Neural cell (in vitro differentiated cells): ENCODE results near the gene CBR4. TPM values are rescaled to one million over a fixed set of nuclear protein-coding genes. Genes with fewer than 3 reads are reported as not detected.

Source experiments
- H2AFZ ChIP-seq: fragments of 200-600, 300-800 bp; sonication (generic), shearing (Covaris generic); 2 replicates; pipeline ENCODE4 v1.6.0; 2014; ENCODE audit warnings: low read depth, mild to moderate bottlenecking, antibody characterized with exemption, low read length, moderate library complexity
- H3F3A ChIP-seq: fragments of 200-600 bp; shearing (Covaris generic); 2 replicates; pipeline ENCODE4 v1.6.1; 2016; ENCODE audit warnings: mild to moderate bottlenecking, moderate library complexity, mixed read lengths, antibody characterized with exemption, low read length; ENCODE audit not compliant: insufficient read depth, poor library complexity, severe bottlenecking
- H3K27ac ChIP-seq: fragments of 200-600, 300-800 bp; sonication (generic), shearing (Covaris generic); 2 replicates; pipeline ENCODE4 v1.5.1; 2014; ENCODE audit warnings: mild to moderate bottlenecking, low read length, moderate library complexity
- H3K27me3 ChIP-seq: fragments of 300-800, 200-600 bp; sonication (generic), shearing (Covaris generic); 2 replicates; pipeline ENCODE4 v1.6.0; 2014; ENCODE audit warnings: mild to moderate bottlenecking, low read depth, low read length, moderate library complexity; ENCODE audit not compliant: insufficient read depth
- H3K36me3 ChIP-seq: fragments of 300-800, 200-600 bp; sonication (generic), shearing (Covaris generic); 2 replicates; pipeline ENCODE4 v1.5.1; 2014; ENCODE audit warnings: mild to moderate bottlenecking, antibody characterized with exemption, low read length, moderate library complexity; ENCODE audit not compliant: insufficient read depth
- H3K4me2 ChIP-seq: fragments of 300-800, 200-600 bp; sonication (generic), shearing (Covaris generic); 2 replicates; pipeline ENCODE4 v1.6.0; 2014; ENCODE audit warnings: mild to moderate bottlenecking, low read length
- H3K4me3 ChIP-seq: fragments of 300-800, 200-600 bp; sonication (generic), shearing (Covaris generic); 2 replicates; pipeline ENCODE4 v1.5.1; 2014; ENCODE audit warnings: mild to moderate bottlenecking, low read length, moderate library complexity
- H3K79me2 ChIP-seq: fragments of 200-600 bp; shearing (Covaris generic); replicated peaks from 2 replicates; pipeline ENCODE4 v1.6.0; 2014; ENCODE audit warnings: mild to moderate bottlenecking, low read length, moderate library complexity; ENCODE audit not compliant: insufficient read depth
- H3K9ac ChIP-seq: fragments of 300-800, 200-600 bp; sonication (generic), shearing (Covaris generic); 2 replicates; pipeline ENCODE4 v1.6.1; 2016; ENCODE audit warnings: mild to moderate bottlenecking, low read length, mixed read lengths
- H3K9me2 ChIP-seq: fragments of 200-600 bp; shearing (Covaris generic); 2 replicates; pipeline ENCODE4 v1.6.1; 2016; ENCODE audit warnings: mild to moderate bottlenecking, low read length, mixed read lengths; ENCODE audit not compliant: insufficient read depth
- H3K9me3 ChIP-seq: fragments of 200-600, 300-800 bp; sonication (generic), shearing (Covaris generic); 2 replicates; pipeline ENCODE4 v1.6.1; 2016; ENCODE audit warnings: mild to moderate bottlenecking, mixed run types, low read length, moderate library complexity, mixed read lengths
- H4K20me1 ChIP-seq: fragments of 200-600 bp; shearing (Covaris generic); 2 replicates; pipeline ENCODE4 v1.6.1; 2016; ENCODE audit warnings: mild to moderate bottlenecking, mixed run types; ENCODE audit not compliant: insufficient read depth
- EP300 ChIP-seq: fragments of 450-650 bp; conservative IDR thresholded peaks from 2 replicates; pipeline ENCODE4 v1.6.1; 2014; ENCODE audit warnings: antibody characterized with exemption, mild to moderate bottlenecking, moderate library complexity; ENCODE audit not compliant: poor library complexity, severe bottlenecking
- EZH2 ChIP-seq: fragments of 200-600, 300-800 bp; shearing (Covaris generic), sonication (generic); IDR thresholded peaks from 2 replicates; pipeline ENCODE4 v1.6.1; 2014; ENCODE audit warnings: antibody characterized with exemption, low read length, borderline replicate concordance, mild to moderate bottlenecking; ENCODE audit not compliant: insufficient read depth, poor library complexity, severe bottlenecking
- MXI1 ChIP-seq: fragments of 450-650 bp; conservative IDR thresholded peaks from 2 replicates; pipeline ENCODE4 v1.6.1; 2014; ENCODE audit warnings: antibody characterized with exemption, mild to moderate bottlenecking; ENCODE audit not compliant: poor library complexity, severe bottlenecking
- POLR2AphosphoS5 ChIP-seq: IDR thresholded peaks from 2 replicates; pipeline ENCODE4 v1.6.1; 2012
- RAD21 ChIP-seq: fragments of 450-650 bp; conservative IDR thresholded peaks from 2 replicates; pipeline ENCODE4 v1.6.1; 2014; ENCODE audit warnings: antibody characterized with exemption, mild to moderate bottlenecking, moderate library complexity
- SMC3 ChIP-seq: fragments of 450-650 bp; conservative IDR thresholded peaks from 2 replicates; pipeline ENCODE4 v1.6.1; 2014; ENCODE audit warnings: antibody characterized with exemption, mild to moderate bottlenecking, moderate library complexity; ENCODE audit not compliant: poor library complexity
- TAF1 ChIP-seq: IDR thresholded peaks from 2 replicates; pipeline ENCODE4 v1.6.1; 2012; ENCODE audit warnings: low read depth
- polyA plus RNA-seq: library from polyadenylated mRNA; depleted of rRNA; stranded (reverse); fragments of >200 nt; gene quantifications from 2 replicates; pipeline ENCODE4 v1.2.3, GENCODE V29; 2014
- TF ChIP-seq, protein P1 (sequence below): fragments of 450-650 bp; IDR thresholded peaks from 2 replicates; pipeline ENCODE4 v1.5.1; 2014; ENCODE audit warnings: antibody characterized with exemption, mild to moderate bottlenecking, moderate library complexity; ENCODE audit not compliant: poor library complexity, severe bottlenecking
- TF ChIP-seq, protein P2 (sequence below): IDR thresholded peaks from 2 replicates; pipeline ENCODE4 v1.6.1; 2012; ENCODE audit warnings: borderline replicate concordance

The CBR4 gene
- polyA plus RNA-seq, 1 donor from 2014 or later = 32.2 TPM

GRCh38 chr4:169012049-169012448, 2.0 kb upstream of the CBR4 start:
- H3K9ac ChIP-seq = no peak overlapping the region
- H4K20me1 ChIP-seq = no peaks in the 10 kb centered on the region
- H3K9me3 ChIP-seq = no peaks in the 10 kb centered on the region
- no peak overlapping the region for H3K4me3 ChIP-seq
- H3K9me2 ChIP-seq = no peaks in the 10 kb centered on the region
- no peak overlapping the region for H2AFZ ChIP-seq
- H3K27ac ChIP-seq = no peak overlapping the region
- H3F3A ChIP-seq = no peaks in the 10 kb centered on the region
- TF ChIP-seq MXI1 (no peak), EZH2 (no peak), SMC3 (no peak), RAD21 (no peak), TAF1 (no peak), POLR2AphosphoS5 (no peak), EP300 (no peak)
- TF ChIP-seq, protein P1, sequence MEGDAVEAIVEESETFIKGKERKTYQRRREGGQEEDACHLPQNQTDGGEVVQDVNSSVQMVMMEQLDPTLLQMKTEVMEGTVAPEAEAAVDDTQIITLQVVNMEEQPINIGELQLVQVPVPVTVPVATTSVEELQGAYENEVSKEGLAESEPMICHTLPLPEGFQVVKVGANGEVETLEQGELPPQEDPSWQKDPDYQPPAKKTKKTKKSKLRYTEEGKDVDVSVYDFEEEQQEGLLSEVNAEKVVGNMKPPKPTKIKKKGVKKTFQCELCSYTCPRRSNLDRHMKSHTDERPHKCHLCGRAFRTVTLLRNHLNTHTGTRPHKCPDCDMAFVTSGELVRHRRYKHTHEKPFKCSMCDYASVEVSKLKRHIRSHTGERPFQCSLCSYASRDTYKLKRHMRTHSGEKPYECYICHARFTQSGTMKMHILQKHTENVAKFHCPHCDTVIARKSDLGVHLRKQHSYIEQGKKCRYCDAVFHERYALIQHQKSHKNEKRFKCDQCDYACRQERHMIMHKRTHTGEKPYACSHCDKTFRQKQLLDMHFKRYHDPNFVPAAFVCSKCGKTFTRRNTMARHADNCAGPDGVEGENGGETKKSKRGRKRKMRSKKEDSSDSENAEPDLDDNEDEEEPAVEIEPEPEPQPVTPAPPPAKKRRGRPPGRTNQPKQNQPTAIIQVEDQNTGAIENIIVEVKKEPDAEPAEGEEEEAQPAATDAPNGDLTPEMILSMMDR = no peak
- TF ChIP-seq, protein P2, sequence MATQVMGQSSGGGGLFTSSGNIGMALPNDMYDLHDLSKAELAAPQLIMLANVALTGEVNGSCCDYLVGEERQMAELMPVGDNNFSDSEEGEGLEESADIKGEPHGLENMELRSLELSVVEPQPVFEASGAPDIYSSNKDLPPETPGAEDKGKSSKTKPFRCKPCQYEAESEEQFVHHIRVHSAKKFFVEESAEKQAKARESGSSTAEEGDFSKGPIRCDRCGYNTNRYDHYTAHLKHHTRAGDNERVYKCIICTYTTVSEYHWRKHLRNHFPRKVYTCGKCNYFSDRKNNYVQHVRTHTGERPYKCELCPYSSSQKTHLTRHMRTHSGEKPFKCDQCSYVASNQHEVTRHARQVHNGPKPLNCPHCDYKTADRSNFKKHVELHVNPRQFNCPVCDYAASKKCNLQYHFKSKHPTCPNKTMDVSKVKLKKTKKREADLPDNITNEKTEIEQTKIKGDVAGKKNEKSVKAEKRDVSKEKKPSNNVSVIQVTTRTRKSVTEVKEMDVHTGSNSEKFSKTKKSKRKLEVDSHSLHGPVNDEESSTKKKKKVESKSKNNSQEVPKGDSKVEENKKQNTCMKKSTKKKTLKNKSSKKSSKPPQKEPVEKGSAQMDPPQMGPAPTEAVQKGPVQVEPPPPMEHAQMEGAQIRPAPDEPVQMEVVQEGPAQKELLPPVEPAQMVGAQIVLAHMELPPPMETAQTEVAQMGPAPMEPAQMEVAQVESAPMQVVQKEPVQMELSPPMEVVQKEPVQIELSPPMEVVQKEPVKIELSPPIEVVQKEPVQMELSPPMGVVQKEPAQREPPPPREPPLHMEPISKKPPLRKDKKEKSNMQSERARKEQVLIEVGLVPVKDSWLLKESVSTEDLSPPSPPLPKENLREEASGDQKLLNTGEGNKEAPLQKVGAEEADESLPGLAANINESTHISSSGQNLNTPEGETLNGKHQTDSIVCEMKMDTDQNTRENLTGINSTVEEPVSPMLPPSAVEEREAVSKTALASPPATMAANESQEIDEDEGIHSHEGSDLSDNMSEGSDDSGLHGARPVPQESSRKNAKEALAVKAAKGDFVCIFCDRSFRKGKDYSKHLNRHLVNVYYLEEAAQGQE = no peak
- H3K27me3 ChIP-seq = no peaks in the 10 kb centered on the region
- H3K4me2 ChIP-seq = no peak overlapping the region
- no peaks in the 10 kb centered on the region for H3K36me3 ChIP-seq
- peaks cover 22% of the 10 kb centered on the region for H3K79me2 ChIP-seq

- H3K9me3 ChIP-seq = no peaks in the 10 kb centered on the region
- peak overlapping the region; percentile 89 for H2AFZ ChIP-seq
These were observed 550 bp downstream of the CBR4 start for GRCh38 chr4:169009286-169010124.

More at GRCh38 chr4:169009286-169010124, 550 bp downstream of the CBR4 start:
- H4K20me1 ChIP-seq = no peaks in the 10 kb centered on the region
- H3K27me3 ChIP-seq = no peaks in the 10 kb centered on the region
- H3K27ac ChIP-seq = peak overlapping the region; percentile 92
- H3K4me3 ChIP-seq = peak overlapping the region; percentile 81
- H3F3A ChIP-seq = no peaks in the 10 kb centered on the region
- H3K79me2 ChIP-seq = peaks cover 32% of the 10 kb centered on the region
- peak overlapping the region; percentile 90 for H3K9ac ChIP-seq
- TF ChIP-seq RAD21 = peak; percentile 24
- peak; percentile 1 for TF ChIP-seq POLR2AphosphoS5
- no peak for TF ChIP-seq EZH2
- TF ChIP-seq EP300 = no peak
- TF ChIP-seq SMC3 = no peak
- TF ChIP-seq, protein P1 = peak; percentile 72
- TF ChIP-seq MXI1 = peak; percentile 68
- TF ChIP-seq, protein P2 = peak; percentile 26
- TF ChIP-seq TAF1 = no peak
- H3K9me2 ChIP-seq = no peaks in the 10 kb centered on the region
- no peaks in the 10 kb centered on the region for H3K36me3 ChIP-seq
- peak overlapping the region; percentile 86 for H3K4me2 ChIP-seq
